H9 (cell line): Measurements from ENCODE around the gene CDCA3. TPM values are rescaled to one million over a fixed set of nuclear protein-coding genes. Genes with fewer than 3 reads are reported as not detected.
A peak's percentile ranks its signal among the peaks of the same experiment; 100 is the strongest.

Experiments used
- DNase-seq: peaks from one replicate; pipeline ENCODE4 v3.0.0-alpha.2; 2017
- H2AFZ ChIP-seq: one replicate; pipeline ENCODE4 v1.6.1; 2013; ENCODE audit warnings: mild to moderate bottlenecking, low read length, control low read depth, moderate library complexity
- H2AK5ac ChIP-seq: 2 replicates; pipeline ENCODE4 v1.6.1; 2013; ENCODE audit warnings: low read length, control low read depth, mixed read lengths; ENCODE audit not compliant: insufficient read length
- H2BK120ac ChIP-seq: one replicate; pipeline ENCODE4 v1.6.1; 2013; ENCODE audit warnings: low read depth, mild to moderate bottlenecking, low read length, control low read depth, inconsistent platforms; ENCODE audit not compliant: poor library complexity, severe bottlenecking
- H2BK12ac ChIP-seq: 2 replicates; pipeline ENCODE4 v1.6.1; 2013; ENCODE audit warnings: low read length, control low read depth, mixed read lengths, low read depth; ENCODE audit not compliant: insufficient read length
- H2BK15ac ChIP-seq: 2 replicates; pipeline ENCODE4 v1.6.1; 2013; ENCODE audit warnings: low read depth, low read length, control low read depth
- H2BK20ac ChIP-seq: one replicate; pipeline ENCODE4 v1.6.1; 2013; ENCODE audit warnings: low read depth, mild to moderate bottlenecking, low read length, control low read depth, inconsistent platforms; ENCODE audit not compliant: poor library complexity, severe bottlenecking
- H2BK5ac ChIP-seq: 2 replicates; pipeline ENCODE4 v1.6.1; 2013; ENCODE audit warnings: low read length, control low read depth, mixed read lengths; ENCODE audit not compliant: insufficient read length
- H3K14ac ChIP-seq: 2 replicates; pipeline ENCODE4 v1.6.1; 2013; ENCODE audit warnings: low read length, control low read depth; ENCODE audit not compliant: insufficient read depth
- H3K18ac ChIP-seq: 2 replicates; pipeline ENCODE4 v1.6.1; 2013; ENCODE audit warnings: low read depth, mild to moderate bottlenecking, mixed read lengths, low read length, control low read depth; ENCODE audit not compliant: insufficient read length
- H3K23ac ChIP-seq: 2 replicates; pipeline ENCODE4 v1.6.1; 2013; ENCODE audit warnings: low read length, control low read depth, mixed read lengths, low read depth; ENCODE audit not compliant: insufficient read length
- H3K23me2 ChIP-seq: 2 replicates; pipeline ENCODE4 v1.6.1; 2013; ENCODE audit warnings: low read depth, mild to moderate bottlenecking, mixed read lengths, low read length, control low read depth; ENCODE audit not compliant: insufficient read length, poor library complexity, severe bottlenecking
- H3K27ac ChIP-seq: 2 replicates; pipeline ENCODE4 v1.5.1; 2013; ENCODE audit warnings: low read length, control low read depth, mixed read lengths, low read depth; ENCODE audit not compliant: insufficient read length
- H3K27me3 ChIP-seq: 2 replicates; pipeline ENCODE4 v1.6.1; 2013; ENCODE audit warnings: low read length, control low read depth, inconsistent platforms; ENCODE audit not compliant: insufficient read depth
- H3K4ac ChIP-seq: 2 replicates; pipeline ENCODE4 v1.6.1; 2013; ENCODE audit warnings: low read depth, mild to moderate bottlenecking, control low read depth, inconsistent platforms, low read length, moderate library complexity
- H3K4me1 ChIP-seq: 2 replicates; pipeline ENCODE4 v1.6.1; 2013; ENCODE audit warnings: low read length, control low read depth, inconsistent platforms; ENCODE audit not compliant: insufficient read depth
- H3K4me2 ChIP-seq: 2 replicates; pipeline ENCODE4 v1.6.1; 2013; ENCODE audit warnings: low read length, control low read depth, mixed read lengths; ENCODE audit not compliant: insufficient read length, insufficient read depth
- H3K56ac ChIP-seq: 2 replicates; pipeline ENCODE4 v1.6.1; 2013; ENCODE audit warnings: low read depth, mild to moderate bottlenecking, mixed read lengths, low read length, control low read depth; ENCODE audit not compliant: insufficient read length
- H3K79me1 ChIP-seq: 2 replicates; pipeline ENCODE4 v1.6.1; 2013; ENCODE audit warnings: low read depth, mild to moderate bottlenecking, moderate library complexity, low read length, control low read depth, inconsistent platforms; ENCODE audit not compliant: insufficient read depth, poor library complexity, severe bottlenecking
- H3K79me2 ChIP-seq: 2 replicates; pipeline ENCODE4 v1.6.1; 2013; ENCODE audit warnings: low read length, control low read depth, inconsistent platforms; ENCODE audit not compliant: insufficient read depth
- H3K9ac ChIP-seq: 2 replicates; pipeline ENCODE4 v1.6.1; 2013; ENCODE audit warnings: low read length, control low read depth, mixed read lengths; ENCODE audit not compliant: insufficient read length; ENCODE audit errors: extremely low read depth
- H3K9me3 ChIP-seq: one replicate; pipeline ENCODE4 v1.6.1; 2013; ENCODE audit warnings: low read depth, low read length, inconsistent platforms; ENCODE audit not compliant: control insufficient read depth
- H3T11ph ChIP-seq: one replicate; pipeline ENCODE4 v1.6.1; 2013; ENCODE audit warnings: mild to moderate bottlenecking, low read length, control low read depth, inconsistent platforms
- H4K20me1 ChIP-seq: one replicate; pipeline ENCODE4 v1.6.1; 2013; ENCODE audit not compliant: control insufficient read depth, insufficient read length, insufficient read depth
- H4K5ac ChIP-seq: 2 replicates; pipeline ENCODE4 v1.6.1; 2013; ENCODE audit warnings: low read depth, mild to moderate bottlenecking, mixed read lengths, low read length, control low read depth; ENCODE audit not compliant: insufficient read length
- H4K8ac ChIP-seq: replicated peaks from 2 replicates; pipeline ENCODE4 v1.6.1; 2013; ENCODE audit warnings: low read length, control low read depth, mixed read lengths, low read depth; ENCODE audit not compliant: insufficient read length
- H4K91ac ChIP-seq: 2 replicates; pipeline ENCODE4 v1.6.1; 2013; ENCODE audit warnings: low read depth, mild to moderate bottlenecking, moderate library complexity, mixed read lengths, low read length, control low read depth; ENCODE audit not compliant: insufficient read length
- H3K27ac Mint-ChIP-seq, 3 experiments: 2 replicates in 2 of 3; 3 replicates in 1 of 3; pipeline ENCODE4 v1.8.0; 2020 to 2021; ENCODE audit warnings: mixed read lengths in 3 of 3, mild to moderate bottlenecking in 1 of 3, moderate library complexity in 1 of 3
- H3K27me3 Mint-ChIP-seq: 2 replicates; pipeline ENCODE4 v1.8.0; 2021; ENCODE audit warnings: low read depth, mild to moderate bottlenecking, moderate library complexity, mixed read lengths
- H3K36me3 Mint-ChIP-seq, 3 experiments: 2 replicates in 2 of 3; 3 replicates in 1 of 3; pipeline ENCODE4 v1.8.0; 2020 to 2021; ENCODE audit warnings: low read depth in 3 of 3, mixed read lengths in 3 of 3; ENCODE audit not compliant: insufficient read depth in 1 of 3
- H3K4me1 Mint-ChIP-seq, 2 experiments: 2 replicates each; pipeline ENCODE4 v1.8.0; 2020; ENCODE audit warnings: mixed read lengths in 2 of 2
- H3K4me3 Mint-ChIP-seq, 2 experiments: 2 replicates in 1 of 2; 3 replicates in 1 of 2; pipeline ENCODE4 v1.8.0; 2020 to 2021; ENCODE audit warnings: mild to moderate bottlenecking in 2 of 2, mixed read lengths in 2 of 2, moderate library complexity in 1 of 2
- H3K9me3 Mint-ChIP-seq, 2 experiments: 2 replicates in 1 of 2; 3 replicates in 1 of 2; pipeline ENCODE4 v1.8.0; 2020; ENCODE audit warnings: mild to moderate bottlenecking in 2 of 2, mixed read lengths in 2 of 2, moderate library complexity in 1 of 2
- CTCF ChIP-seq: fragments of 200-600 bp; sonication (generic); conservative IDR thresholded peaks from 3 replicates; pipeline ENCODE4 v1.8.0; 2021; ENCODE audit warnings: antibody characterized with exemption, mild to moderate bottlenecking
- WGBS: extraction: QIAGEN DNeasy Blood & Tissue Kit; methylation state at CpG from one replicate; pipeline ENCODE4 v1.1.7; 2013; ENCODE audit warnings: missing lambda C conversion rate, low lambda C conversion rate, mixed read lengths; ENCODE audit not compliant: insufficient read length; ENCODE audit errors: extremely low coverage; 5-methylcytosine and 5-hydroxymethylcytosine counted together
- total RNA-seq: library from RNA; stranded (reverse); gene quantifications from 2 replicates; pipeline ENCODE4 v1.2.1, GENCODE V29; 2021

CDCA3 gene
- total RNA-seq, 1 experiment from 2014 or later: 45.1 TPM

GRCh38 chr12:6838854-6839253, 12.2 kb downstream of the CDCA3 start:
- Histone ChIP-seq H2AFZ (no peak overlapping the region), H3K9me3 (no peaks in the 10 kb centered on the region), H2BK12ac (no peak overlapping the region), H3K4me1 (no peaks in the 10 kb centered on the region), H4K91ac (no peak overlapping the region), H4K8ac (no peak overlapping the region), H3K79me1 (no peaks in the 10 kb centered on the region), H3K9ac (no peak overlapping the region), H3K56ac (no peak overlapping the region), H4K5ac (no peak overlapping the region), H3K27me3 (no peaks in the 10 kb centered on the region), H3K4me2 (no peak overlapping the region), H3K4ac (no peak overlapping the region), H2BK15ac (no peak overlapping the region), H3K23ac (no peak overlapping the region), H3K23me2 (no peaks in the 10 kb centered on the region), H3K18ac (no peak overlapping the region), H3T11ph (no peak overlapping the region), H2BK120ac (no peak overlapping the region), H3K14ac (no peak overlapping the region), H2BK20ac (no peak overlapping the region), H3K27ac (no peak overlapping the region), H3K79me2 (no peaks in the 10 kb centered on the region), H2AK5ac (no peak overlapping the region), H2BK5ac (no peak overlapping the region), H4K20me1 (no peaks in the 10 kb centered on the region)
- Mint-ChIP-seq H3K27ac (peak overlapping the region in 1 of 3 experiments; percentile 92; a peak in 2 of 7 replicates), H3K9me3 (no peaks in the 10 kb centered on the region; a peak in 1 of 5 replicates), H3K36me3 (peaks cover 30 to 72% (median 71%) of the 10 kb centered on the region in 3 experiments; a peak in 6 of 7 replicates), H3K4me3 (no peak overlapping the region), H3K4me1 (peaks cover 4 to 28% of the 10 kb centered on the region in 2 experiments; a peak in 3 of 4 replicates), H3K27me3 (no peaks in the 10 kb centered on the region)
- TF ChIP-seq CTCF: no peak
- WGBS: no CpG with 5 or more reads among the region's 16 CpGs
- DNase-seq: no peak
